ENCODE measurements around the gene A4GNT.
"Not testable (repeated sequence)": the region's sequence is repeated elsewhere in the genome, so short reads cannot be mapped to it uniquely, and the experiment has no call there.

The A4GNT gene

DNA sequence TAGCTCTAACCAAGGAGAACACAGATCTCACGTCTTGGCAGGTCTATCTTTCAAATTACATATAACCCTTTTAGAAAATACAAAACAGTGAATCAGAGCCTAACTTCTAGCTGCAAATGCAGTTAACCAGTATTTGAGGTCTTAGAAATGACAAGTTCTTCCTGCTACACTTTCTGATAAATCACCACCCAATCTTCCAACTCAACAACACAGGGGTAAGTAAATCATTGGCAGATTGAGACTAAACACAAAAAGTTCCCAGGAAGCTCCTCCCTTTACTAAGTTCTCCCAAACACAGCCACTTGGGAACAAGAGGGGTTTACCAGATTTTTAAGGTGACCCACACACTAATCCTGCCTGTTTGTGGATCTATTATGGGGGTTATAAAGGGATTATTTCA is at the start of gene A4GNT:
TSS of gene A4GNT (minus strand) at position 152 of the 400 bp plus-strand sequence. CDS start 1,134 bp downstream, outside the sequence.
- DNase-seq (ENCODE audit: insufficient read length, low spot score): no peak
- FAIRE-seq: no peak

- DNase-seq (ENCODE audit: insufficient read length, low spot score): peak; percentile 55
- peak; percentile 64 for FAIRE-seq
Measured at GRCh38 chr3:138180375-138181029, 48.3 kb upstream of the A4GNT start.

- peak; percentile 38 for FAIRE-seq
- DNase-seq (ENCODE audit: insufficient read length, low spot score): peak; percentile 82
Measured at GRCh38 chr3:138174421-138175131, 42.4 kb upstream of the A4GNT start, which contains the start of gene DBR1. Gene DBR1 (minus strand): TSS chr3:138174921. CDS start chr3:138174795, 126 bp downstream.

GRCh38 chr3:138173769-138174420 is 41.7 kb upstream of the A4GNT start:
- DNase-seq (ENCODE audit: insufficient read length, low spot score) (no peak), FAIRE-seq (no peak)

DNA sequence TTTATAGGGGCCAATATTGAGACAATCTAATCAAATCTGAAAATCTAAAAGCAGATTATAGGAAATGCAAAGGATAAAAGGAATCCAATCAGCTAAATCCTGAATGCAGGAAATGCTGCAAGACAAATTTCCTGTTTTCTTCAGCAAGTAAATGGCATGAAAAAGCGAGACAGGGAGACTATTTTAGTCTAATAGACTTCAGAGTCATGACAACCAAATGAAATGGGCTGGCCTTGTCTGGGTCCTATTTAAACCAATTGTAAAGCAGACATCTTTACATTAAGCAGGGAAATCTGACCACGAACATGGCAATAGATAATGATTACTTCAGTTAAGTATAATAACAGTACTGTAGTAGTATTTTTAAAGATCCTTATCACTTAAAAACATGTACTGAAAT is 40.4 kb upstream of the A4GNT start:
- no peak for DNase-seq (ENCODE audit: insufficient read length, low spot score)
- no peak for FAIRE-seq

DNA sequence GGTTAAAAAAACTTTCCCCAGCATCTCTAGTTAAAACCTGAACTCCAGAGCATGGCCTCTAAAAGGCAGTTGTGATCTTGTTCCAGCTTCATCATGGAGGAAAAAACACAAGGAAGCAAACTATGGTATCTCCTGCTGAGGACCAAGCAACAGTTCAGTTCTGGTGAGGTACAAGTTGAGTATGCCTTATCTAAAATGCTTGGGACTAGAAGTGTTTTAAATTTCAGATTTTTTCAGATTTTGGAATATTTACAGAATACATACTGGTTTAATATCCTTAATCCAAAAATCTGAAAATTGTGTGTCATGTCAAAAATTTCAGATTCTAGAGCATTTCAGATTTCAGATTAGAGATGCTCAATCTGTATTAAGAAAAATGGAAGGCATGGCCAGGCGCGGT is 32.9 kb upstream of the A4GNT start:
- no peak for FAIRE-seq
- no peak for DNase-seq (ENCODE audit: insufficient read length, low spot score)

DNA sequence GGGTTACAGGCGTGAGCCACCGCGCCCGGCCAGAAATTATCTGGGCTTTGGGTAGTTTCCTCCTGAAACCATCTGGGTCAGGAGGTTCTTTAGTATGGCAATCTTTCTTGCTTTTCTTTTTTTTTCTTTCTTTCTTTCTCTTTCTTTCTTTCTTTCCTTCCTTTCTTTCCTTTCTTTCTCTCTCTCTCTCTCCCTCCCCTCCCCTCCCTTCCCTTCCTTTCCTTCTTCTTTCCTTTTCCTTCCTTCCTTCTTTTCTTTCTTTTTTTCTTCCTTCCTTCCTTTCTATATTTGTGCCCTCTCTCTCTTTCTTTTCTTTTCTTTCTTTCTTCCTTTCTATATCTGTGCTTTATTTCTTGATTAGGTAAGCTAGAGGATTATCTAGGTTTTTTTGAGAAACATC is 25.6 kb upstream of the A4GNT start:
- FAIRE-seq (no peak), DNase-seq (ENCODE audit: insufficient read length, low spot score) (no peak)

GRCh38 chr3:138154534-138154933 is 22.3 kb upstream of the A4GNT start:
- no peak for FAIRE-seq

DNA sequence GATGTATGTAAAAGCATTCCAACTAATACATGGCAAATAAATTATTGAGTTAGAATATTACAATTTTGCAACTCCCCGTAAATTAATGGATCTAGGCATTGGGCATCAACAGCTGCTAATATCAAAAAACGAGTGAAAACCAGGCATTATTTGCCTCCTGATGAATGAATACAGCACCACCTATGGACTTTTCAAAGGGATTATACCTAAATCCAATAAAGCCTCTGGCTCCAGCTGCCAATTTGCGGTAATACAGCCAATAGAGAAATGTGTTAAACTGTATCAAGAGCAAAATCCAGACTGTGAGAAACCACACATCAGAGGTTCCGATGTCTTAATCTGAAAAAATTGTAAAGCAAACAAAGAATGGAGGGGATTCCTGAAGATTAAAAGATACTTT is 16.3 kb upstream of the A4GNT start:
- no peak for DNase-seq (ENCODE audit: insufficient read length, low spot score)

More at GRCh38 chr3:138154534-138154933, 22.3 kb upstream of the A4GNT start:
- DNase-seq (ENCODE audit: insufficient read length, low spot score): no peak

DNA sequence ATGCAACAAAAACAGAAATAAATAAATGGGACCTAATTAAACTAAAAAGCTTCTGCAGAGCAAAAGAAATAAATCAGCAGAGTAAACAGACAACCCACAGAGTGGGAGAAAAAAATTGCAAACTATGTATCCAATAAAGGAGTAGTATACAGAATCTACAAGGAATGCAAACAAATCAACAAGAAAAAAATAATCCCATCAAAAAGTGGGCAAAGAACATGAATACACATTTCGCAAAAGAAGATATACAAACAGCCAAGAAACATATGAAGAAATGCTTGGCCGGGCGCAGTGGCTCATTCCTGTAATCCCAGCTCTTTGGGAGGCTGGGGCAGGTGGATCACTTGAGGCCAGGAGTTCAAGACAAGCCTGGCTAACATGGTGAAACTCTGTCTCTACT is 10.0 kb upstream of the A4GNT start:
- FAIRE-seq; DNase-seq (ENCODE audit: insufficient read length, low spot score): not testable (repeated sequence)

More for the DNA sequence above, 16.3 kb upstream of the A4GNT start:
- FAIRE-seq: no peak

DNA sequence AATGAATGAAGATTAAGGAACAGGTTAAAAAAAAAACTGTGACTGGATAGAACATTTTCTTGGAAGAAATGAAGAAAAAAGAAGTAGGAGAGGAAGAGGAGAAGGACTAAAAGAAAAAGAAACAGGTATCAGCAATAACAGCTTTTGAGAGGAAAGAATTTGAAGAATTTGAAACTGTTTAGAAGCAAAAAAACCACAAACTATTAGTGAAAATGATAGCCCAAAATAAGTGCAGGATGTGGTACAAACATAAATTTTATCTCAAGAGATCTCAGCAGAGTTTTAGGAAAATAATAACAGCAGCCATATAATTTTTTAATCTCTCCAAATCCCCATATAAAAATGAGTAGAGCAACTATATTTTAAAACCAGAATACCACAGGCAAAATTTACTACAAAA is 8.8 kb upstream of the A4GNT start:
- DNase-seq (ENCODE audit: insufficient read length, low spot score) (no peak), FAIRE-seq (no peak)

- no peak for DNase-seq (ENCODE audit: insufficient read length, low spot score)
Measured at GRCh38 chr3:138139691-138140090, 7.5 kb upstream of the A4GNT start.

DNA sequence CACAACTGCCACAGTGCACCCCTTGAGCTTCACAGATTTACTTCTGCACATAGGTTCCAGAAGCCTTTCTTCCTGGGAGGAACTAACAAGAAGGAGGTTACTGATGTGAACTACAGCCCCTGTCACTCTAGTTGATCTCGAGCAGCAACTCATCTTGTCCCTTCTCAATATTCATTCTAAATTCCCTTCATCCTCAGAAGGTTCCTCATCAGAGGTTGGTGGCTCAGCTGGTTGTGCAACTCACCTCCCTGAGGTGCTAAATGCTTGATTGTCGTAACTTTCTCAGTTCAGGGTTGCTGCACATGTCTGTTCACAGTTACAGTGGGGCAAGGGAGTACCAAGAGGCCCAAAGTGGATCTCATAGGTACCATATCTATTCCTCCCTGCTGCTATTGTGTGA is 5.7 kb upstream of the A4GNT start:
- no peak for FAIRE-seq
- DNase-seq (ENCODE audit: insufficient read length, low spot score): no peak

More at GRCh38 chr3:138139691-138140090, 7.5 kb upstream of the A4GNT start:
- no peak for FAIRE-seq

DNA sequence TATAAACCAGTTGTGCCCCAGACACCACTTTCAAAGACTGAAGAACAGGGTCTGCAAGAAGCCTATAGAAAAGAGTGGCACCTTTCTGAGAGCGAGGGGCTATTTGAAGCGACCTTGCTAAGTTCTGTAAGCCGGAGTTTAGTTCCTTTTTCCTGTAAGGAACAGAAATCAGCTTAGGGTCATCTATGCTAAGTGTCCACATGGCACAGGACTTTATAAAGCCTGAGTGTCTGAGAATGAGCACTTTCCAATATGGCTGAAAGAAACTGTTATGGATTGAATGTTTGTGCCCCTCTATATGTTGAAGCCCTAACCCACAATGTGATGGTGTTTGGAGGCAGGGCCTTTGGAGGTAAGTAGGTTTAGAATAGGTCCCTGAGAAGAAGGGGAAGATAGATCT is 4.0 kb upstream of the A4GNT start:
- DNase-seq (ENCODE audit: insufficient read length, low spot score) (no peak), FAIRE-seq (no peak)

DNA sequence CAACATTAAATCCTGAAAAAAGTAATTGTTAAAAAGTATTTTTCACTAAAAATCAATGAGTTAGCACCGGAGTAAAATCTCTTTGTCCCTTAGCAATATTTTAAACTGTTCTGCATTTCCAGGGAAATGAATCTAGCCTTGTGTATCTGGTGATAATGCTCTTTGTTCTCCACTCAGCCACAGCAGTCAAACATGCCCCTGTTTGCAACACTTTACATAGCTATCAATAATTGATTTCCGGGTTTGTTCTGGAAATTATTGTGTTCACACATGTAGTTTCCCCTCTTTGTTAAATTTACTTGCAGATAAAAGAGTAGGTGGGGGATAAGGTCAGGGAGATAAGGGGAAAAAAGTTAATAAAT is 3.6 kb upstream of the A4GNT start:
- no peak for DNase-seq (ENCODE audit: insufficient read length, low spot score)
- FAIRE-seq: no peak

GRCh38 chr3:138135146-138135832 is 3.1 kb upstream of the A4GNT start:
- DNase-seq (ENCODE audit: insufficient read length, low spot score): no peak
- no peak for FAIRE-seq

GRCh38 chr3:138127636-138128365 is 4.4 kb downstream of the A4GNT start:
- FAIRE-seq (no peak), DNase-seq (ENCODE audit: insufficient read length, low spot score) (no peak)

DNA sequence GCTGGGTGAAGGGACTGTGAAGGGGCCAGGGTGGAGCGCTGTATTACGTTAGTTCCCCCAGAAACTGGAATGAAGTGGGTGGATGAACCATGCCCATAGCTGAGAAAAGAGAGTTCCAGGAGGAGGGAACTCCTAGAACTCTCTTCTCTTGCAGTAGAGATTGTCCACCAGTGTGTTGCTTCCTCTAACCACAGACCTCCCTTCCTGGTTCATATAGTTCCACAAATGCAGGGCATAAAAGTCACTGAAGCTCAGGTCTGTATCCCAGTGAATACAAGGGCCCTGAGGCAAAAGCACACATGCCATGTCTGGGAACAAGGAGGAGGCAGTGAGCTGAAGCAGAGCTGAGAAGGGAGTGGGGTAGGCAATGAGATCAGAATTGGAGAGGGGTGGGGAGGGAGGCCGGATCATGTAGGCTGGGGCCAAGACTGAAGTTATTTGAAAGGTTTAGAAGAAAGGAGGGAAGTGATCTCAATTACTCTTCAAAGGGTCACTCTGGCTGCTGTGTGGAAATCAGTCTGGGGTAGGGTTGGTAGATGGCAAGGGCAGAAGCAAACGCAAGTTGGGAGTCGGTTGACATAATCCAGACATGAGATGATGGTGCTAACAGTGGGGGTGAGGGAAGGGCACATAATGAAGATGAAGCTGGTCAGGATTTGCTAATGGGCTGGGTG is 6.5 kb downstream of the A4GNT start:
- DNase-seq (ENCODE audit: insufficient read length, low spot score) (no peak), FAIRE-seq (no peak)

DNA sequence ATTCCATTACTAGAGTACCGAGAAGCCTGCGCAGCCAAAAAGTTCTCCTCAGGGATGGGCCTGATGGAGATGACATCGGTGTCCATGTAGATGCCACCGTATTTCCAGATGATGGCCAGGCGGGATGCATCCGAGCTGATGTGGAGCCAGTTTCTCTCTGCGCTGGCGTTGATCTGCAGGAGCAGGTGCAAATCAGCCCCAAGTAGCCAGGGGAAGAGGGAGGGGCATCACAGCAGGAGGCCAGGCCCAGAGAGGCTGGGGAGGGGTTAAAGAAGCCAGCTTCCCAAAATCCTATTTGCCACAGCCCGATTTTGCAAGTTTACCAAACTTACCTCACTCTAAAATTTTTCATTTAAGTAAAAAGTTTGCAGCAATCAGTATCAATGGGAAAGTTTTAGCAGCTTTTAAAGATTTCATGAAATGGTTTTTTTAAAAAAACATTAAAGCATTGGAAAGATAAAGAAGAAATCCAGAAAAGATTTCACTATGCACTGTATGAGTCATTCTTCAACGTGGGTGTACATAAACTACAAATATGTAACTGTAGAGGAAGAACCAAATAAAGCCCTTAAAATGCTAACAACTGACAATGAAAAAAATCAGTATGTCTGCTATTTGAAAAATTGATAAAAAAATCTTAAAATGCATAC is 7.4 kb downstream of the A4GNT start:
- FAIRE-seq (no peak), DNase-seq (ENCODE audit: insufficient read length, low spot score) (peak; percentile 28)

All from HTR-8/SVneo (cell line).